HEK293 (cell line): Measurements from ENCODE around the gene NGB.

Experiments
- GLI4 ChIP-seq: fragments of 450-650 bp; formaldehyde crosslinking; IDR thresholded peaks from 2 replicates; pipeline ENCODE4 v1.5.1; 2016; ENCODE audit warnings: missing biosample characterization, missing genetic modification characterization
- GLIS2 ChIP-seq: fragments of 450-650 bp; formaldehyde crosslinking; IDR thresholded peaks from 2 replicates; pipeline ENCODE4 v1.5.1; 2016; ENCODE audit warnings: missing biosample characterization, missing genetic modification characterization
- OVOL3 ChIP-seq: fragments of 450-650 bp; formaldehyde crosslinking; IDR thresholded peaks from 2 replicates; pipeline ENCODE4 v1.5.1; 2016; ENCODE audit warnings: missing biosample characterization, missing genetic modification characterization
- SCRT2 ChIP-seq: fragments of 450-650 bp; formaldehyde crosslinking; IDR thresholded peaks from 2 replicates; pipeline ENCODE4 v1.5.1; 2016; ENCODE audit warnings: missing biosample characterization, missing genetic modification characterization
- SP7 ChIP-seq: fragments of 450-650 bp; formaldehyde crosslinking; IDR thresholded peaks from 2 replicates; pipeline ENCODE4 v1.5.1; 2016; ENCODE audit warnings: missing biosample characterization, missing genetic modification characterization
- WT1 ChIP-seq: fragments of 450-650 bp; formaldehyde crosslinking; IDR thresholded peaks from 2 replicates; pipeline ENCODE4 v1.5.1; 2016; ENCODE audit warnings: missing biosample characterization, missing genetic modification characterization
- ZFP41 ChIP-seq: fragments of 450-650 bp; formaldehyde crosslinking; IDR thresholded peaks from 2 replicates; pipeline ENCODE4 v1.5.1; 2016; ENCODE audit warnings: missing biosample characterization, missing genetic modification characterization, borderline replicate concordance
- ZIC2 ChIP-seq: fragments of 450-650 bp; formaldehyde crosslinking; IDR thresholded peaks from 2 replicates; pipeline ENCODE4 v1.5.1; 2016; ENCODE audit warnings: missing biosample characterization, missing genetic modification characterization
- ZNF10 ChIP-seq: fragments of 450-650 bp; formaldehyde crosslinking; IDR thresholded peaks from 2 replicates; pipeline ENCODE4 v1.5.1; 2017; ENCODE audit warnings: missing biosample characterization, missing genetic modification characterization
- ZNF114 ChIP-seq: fragments of 450-650 bp; formaldehyde crosslinking; IDR thresholded peaks from 2 replicates; pipeline ENCODE4 v1.5.0; 2017; ENCODE audit warnings: missing biosample characterization, missing genetic modification characterization
- ZNF138 ChIP-seq: fragments of 450-650 bp; formaldehyde crosslinking; IDR thresholded peaks from 2 replicates; pipeline ENCODE4 v1.5.1; 2016; ENCODE audit warnings: missing biosample characterization, missing genetic modification characterization, borderline replicate concordance
- ZNF140 ChIP-seq: fragments of 450-650 bp; formaldehyde crosslinking; IDR thresholded peaks from 2 replicates; pipeline ENCODE4 v1.5.1; 2016; ENCODE audit warnings: missing biosample characterization, missing genetic modification characterization
- ZNF155 ChIP-seq: fragments of 450-650 bp; formaldehyde crosslinking; IDR thresholded peaks from 2 replicates; pipeline ENCODE4 v1.5.1; 2016; ENCODE audit warnings: missing biosample characterization, missing genetic modification characterization
- ZNF221 ChIP-seq: fragments of 450-650 bp; formaldehyde crosslinking; IDR thresholded peaks from 2 replicates; pipeline ENCODE4 v1.5.1; 2017; ENCODE audit warnings: missing biosample characterization, missing genetic modification characterization, borderline replicate concordance
- ZNF311 ChIP-seq: fragments of 450-650 bp; formaldehyde crosslinking; IDR thresholded peaks from 2 replicates; pipeline ENCODE4 v1.5.1; 2017; ENCODE audit warnings: missing biosample characterization, missing genetic modification characterization, borderline replicate concordance
- ZNF391 ChIP-seq: fragments of 450-650 bp; formaldehyde crosslinking; IDR thresholded peaks from 2 replicates; pipeline ENCODE4 v1.5.1; 2016; ENCODE audit warnings: low read depth, missing biosample characterization, missing genetic modification characterization, borderline replicate concordance
- ZNF423 ChIP-seq: fragments of 450-650 bp; formaldehyde crosslinking; IDR thresholded peaks from 2 replicates; pipeline ENCODE4 v1.5.1; 2016; ENCODE audit warnings: missing biosample characterization, missing genetic modification characterization
- ZNF426 ChIP-seq: fragments of 450-650 bp; formaldehyde crosslinking; IDR thresholded peaks from 2 replicates; pipeline ENCODE4 v1.5.1; 2017; ENCODE audit warnings: missing biosample characterization, missing genetic modification characterization, mild to moderate bottlenecking, inconsistent platforms, moderate library complexity
- ZNF658 ChIP-seq: fragments of 450-650 bp; formaldehyde crosslinking; IDR thresholded peaks from 2 replicates; pipeline ENCODE4; 2016; ENCODE audit warnings: missing biosample characterization, missing genetic modification characterization
- ZNF660 ChIP-seq: fragments of 450-650 bp; IDR thresholded peaks from 2 replicates; pipeline ENCODE4 v1.5.1; 2018; ENCODE audit warnings: missing biosample characterization, mild to moderate bottlenecking, missing genetic modification characterization
- ZSCAN30 ChIP-seq: fragments of 450-650 bp; IDR thresholded peaks from 2 replicates; pipeline ENCODE4 v1.5.1; 2018; ENCODE audit warnings: missing biosample characterization, mild to moderate bottlenecking, missing genetic modification characterization, moderate library complexity
- TF ChIP-seq, protein P1 (sequence below): fragments of 450-650 bp; formaldehyde crosslinking; IDR thresholded peaks from 2 replicates; pipeline ENCODE4 v1.5.1; 2016; ENCODE audit warnings: missing biosample characterization, missing genetic modification characterization
- TF ChIP-seq, protein P2 (sequence below): fragments of 450-650 bp; formaldehyde crosslinking; conservative IDR thresholded peaks from 2 replicates; pipeline ENCODE4 v1.5.1; 2016; ENCODE audit warnings: low read depth, missing biosample characterization, missing genetic modification characterization
- TF ChIP-seq, protein P3 (sequence below): fragments of 450-650 bp; formaldehyde crosslinking; IDR thresholded peaks from 2 replicates; pipeline ENCODE4 v1.5.1; 2016; ENCODE audit warnings: missing biosample characterization, missing genetic modification characterization, low read depth
- TF ChIP-seq, protein P4 (sequence below): fragments of 450-650 bp; formaldehyde crosslinking; IDR thresholded peaks from 2 replicates; pipeline ENCODE4 v1.5.1; 2017; ENCODE audit warnings: missing biosample characterization, missing genetic modification characterization
- TF ChIP-seq, protein P5 (sequence below): fragments of 450-650 bp; formaldehyde crosslinking; IDR thresholded peaks from 2 replicates; pipeline ENCODE4 v1.5.1; 2016; ENCODE audit warnings: missing biosample characterization, missing genetic modification characterization
- TF ChIP-seq, protein P6 (sequence below): fragments of 450-650 bp; formaldehyde crosslinking; IDR thresholded peaks from 2 replicates; pipeline ENCODE4 v1.5.1; 2016; ENCODE audit warnings: missing biosample characterization, missing genetic modification characterization

The NGB gene

DNA sequence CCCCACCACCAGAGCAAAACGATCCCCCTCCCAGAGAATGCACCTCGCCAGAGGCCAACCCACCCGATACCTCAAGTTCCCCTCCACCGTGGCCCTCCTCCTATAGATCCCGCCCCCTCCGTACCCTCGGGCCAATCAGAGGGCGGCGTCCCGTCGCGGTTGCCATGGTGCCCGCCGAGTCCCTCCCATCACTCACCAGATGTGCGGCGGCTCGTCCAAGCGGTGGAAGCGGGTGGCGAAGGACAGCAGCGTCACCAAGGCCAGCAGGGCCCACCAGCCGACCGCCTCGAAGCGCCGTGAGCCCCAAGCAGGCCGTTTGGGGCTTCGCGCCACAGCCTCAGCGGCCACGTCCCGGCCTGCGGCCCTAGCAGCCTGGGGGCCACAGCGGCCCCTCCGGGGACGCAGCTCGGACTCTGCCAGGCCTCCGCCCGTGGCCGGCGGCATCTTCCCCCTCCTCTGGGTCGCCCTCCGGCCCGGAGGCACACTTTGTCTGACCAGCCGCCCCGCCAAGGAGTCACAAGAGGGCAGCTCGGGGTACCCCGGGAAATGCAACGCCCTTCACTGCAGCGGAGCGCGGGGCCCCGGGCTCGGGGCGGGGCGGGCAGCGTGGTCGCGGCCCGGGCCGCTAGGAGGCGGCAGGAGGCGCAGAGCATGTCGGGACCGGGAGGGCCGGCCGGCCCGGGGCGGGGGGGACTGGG lies 49.4 kb upstream of the NGB start, which contains the start of gene POMT2 (continued):
- peak; percentile 86 for TF ChIP-seq ZSCAN30 (tag by site-specific recombination)
- TF ChIP-seq, protein P1, sequence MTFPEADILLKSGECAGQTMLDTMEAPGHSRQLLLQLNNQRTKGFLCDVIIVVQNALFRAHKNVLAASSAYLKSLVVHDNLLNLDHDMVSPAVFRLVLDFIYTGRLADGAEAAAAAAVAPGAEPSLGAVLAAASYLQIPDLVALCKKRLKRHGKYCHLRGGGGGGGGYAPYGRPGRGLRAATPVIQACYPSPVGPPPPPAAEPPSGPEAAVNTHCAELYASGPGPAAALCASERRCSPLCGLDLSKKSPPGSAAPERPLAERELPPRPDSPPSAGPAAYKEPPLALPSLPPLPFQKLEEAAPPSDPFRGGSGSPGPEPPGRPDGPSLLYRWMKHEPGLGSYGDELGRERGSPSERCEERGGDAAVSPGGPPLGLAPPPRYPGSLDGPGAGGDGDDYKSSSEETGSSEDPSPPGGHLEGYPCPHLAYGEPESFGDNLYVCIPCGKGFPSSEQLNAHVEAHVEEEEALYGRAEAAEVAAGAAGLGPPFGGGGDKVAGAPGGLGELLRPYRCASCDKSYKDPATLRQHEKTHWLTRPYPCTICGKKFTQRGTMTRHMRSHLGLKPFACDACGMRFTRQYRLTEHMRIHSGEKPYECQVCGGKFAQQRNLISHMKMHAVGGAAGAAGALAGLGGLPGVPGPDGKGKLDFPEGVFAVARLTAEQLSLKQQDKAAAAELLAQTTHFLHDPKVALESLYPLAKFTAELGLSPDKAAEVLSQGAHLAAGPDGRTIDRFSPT, result peak; percentile 37; the same call in 1 of the 2 replicates
- no peak for TF ChIP-seq ZNF423 (tag by site-specific recombination)
- TF ChIP-seq SP7 (tag by site-specific recombination), result peak; percentile 9; the same call in 1 of the 2 replicates
- TF ChIP-seq, protein P2, sequence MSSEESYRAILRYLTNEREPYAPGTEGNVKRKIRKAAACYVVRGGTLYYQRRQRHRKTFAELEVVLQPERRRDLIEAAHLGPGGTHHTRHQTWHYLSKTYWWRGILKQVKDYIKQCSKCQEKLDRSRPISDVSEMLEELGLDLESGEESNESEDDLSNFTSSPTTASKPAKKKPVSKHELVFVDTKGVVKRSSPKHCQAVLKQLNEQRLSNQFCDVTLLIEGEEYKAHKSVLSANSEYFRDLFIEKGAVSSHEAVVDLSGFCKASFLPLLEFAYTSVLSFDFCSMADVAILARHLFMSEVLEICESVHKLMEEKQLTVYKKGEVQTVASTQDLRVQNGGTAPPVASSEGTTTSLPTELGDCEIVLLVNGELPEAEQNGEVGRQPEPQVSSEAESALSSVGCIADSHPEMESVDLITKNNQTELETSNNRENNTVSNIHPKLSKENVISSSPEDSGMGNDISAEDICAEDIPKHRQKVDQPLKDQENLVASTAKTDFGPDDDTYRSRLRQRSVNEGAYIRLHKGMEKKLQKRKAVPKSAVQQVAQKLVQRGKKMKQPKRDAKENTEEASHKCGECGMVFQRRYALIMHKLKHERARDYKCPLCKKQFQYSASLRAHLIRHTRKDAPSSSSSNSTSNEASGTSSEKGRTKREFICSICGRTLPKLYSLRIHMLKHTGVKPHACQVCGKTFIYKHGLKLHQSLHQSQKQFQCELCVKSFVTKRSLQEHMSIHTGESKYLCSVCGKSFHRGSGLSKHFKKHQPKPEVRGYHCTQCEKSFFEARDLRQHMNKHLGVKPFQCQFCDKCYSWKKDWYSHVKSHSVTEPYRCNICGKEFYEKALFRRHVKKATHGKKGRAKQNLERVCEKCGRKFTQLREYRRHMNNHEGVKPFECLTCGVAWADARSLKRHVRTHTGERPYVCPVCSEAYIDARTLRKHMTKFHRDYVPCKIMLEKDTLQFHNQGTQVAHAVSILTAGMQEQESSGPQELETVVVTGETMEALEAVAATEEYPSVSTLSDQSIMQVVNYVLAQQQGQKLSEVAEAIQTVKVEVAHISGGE (tag by site-specific recombination), result no peak
- TF ChIP-seq ZNF138 (tag by site-specific recombination), result no peak
- no peak for TF ChIP-seq ZNF114 (tag by site-specific recombination)
- no peak for TF ChIP-seq ZNF221
- no peak for TF ChIP-seq ZNF426 (tag by site-specific recombination)
- TF ChIP-seq ZIC2 (tag by site-specific recombination), result 0 out of 2 replicates have a peak, but pooled peaks have one; percentile 10
- 0 out of 2 replicates have a peak, but pooled peaks have one; percentile 15 for TF ChIP-seq ZNF660 (tag by site-specific recombination)
- TF ChIP-seq ZNF10 (tag by site-specific recombination), result peak; percentile 57
- TF ChIP-seq GLIS2 (tag by site-specific recombination), result peak; percentile 40
- TF ChIP-seq, protein P3, sequence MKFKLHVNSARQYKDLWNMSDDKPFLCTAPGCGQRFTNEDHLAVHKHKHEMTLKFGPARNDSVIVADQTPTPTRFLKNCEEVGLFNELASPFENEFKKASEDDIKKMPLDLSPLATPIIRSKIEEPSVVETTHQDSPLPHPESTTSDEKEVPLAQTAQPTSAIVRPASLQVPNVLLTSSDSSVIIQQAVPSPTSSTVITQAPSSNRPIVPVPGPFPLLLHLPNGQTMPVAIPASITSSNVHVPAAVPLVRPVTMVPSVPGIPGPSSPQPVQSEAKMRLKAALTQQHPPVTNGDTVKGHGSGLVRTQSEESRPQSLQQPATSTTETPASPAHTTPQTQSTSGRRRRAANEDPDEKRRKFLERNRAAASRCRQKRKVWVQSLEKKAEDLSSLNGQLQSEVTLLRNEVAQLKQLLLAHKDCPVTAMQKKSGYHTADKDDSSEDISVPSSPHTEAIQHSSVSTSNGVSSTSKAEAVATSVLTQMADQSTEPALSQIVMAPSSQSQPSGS (tag by site-specific recombination), result no peak
- TF ChIP-seq OVOL3 (tag by site-specific recombination), result 0 out of 2 replicates have a peak, but pooled peaks have one; percentile 41
- 0 out of 2 replicates have a peak, but pooled peaks have one; percentile 37 for TF ChIP-seq ZNF391 (tag by site-specific recombination)
- no peak for TF ChIP-seq ZNF140
- TF ChIP-seq, protein P4, sequence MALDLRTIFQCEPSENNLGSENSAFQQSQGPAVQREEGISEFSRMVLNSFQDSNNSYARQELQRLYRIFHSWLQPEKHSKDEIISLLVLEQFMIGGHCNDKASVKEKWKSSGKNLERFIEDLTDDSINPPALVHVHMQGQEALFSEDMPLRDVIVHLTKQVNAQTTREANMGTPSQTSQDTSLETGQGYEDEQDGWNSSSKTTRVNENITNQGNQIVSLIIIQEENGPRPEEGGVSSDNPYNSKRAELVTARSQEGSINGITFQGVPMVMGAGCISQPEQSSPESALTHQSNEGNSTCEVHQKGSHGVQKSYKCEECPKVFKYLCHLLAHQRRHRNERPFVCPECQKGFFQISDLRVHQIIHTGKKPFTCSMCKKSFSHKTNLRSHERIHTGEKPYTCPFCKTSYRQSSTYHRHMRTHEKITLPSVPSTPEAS, result no peak
- TF ChIP-seq WT1, result no peak
- no peak for TF ChIP-seq ZFP41 (tag by site-specific recombination)
- no peak for TF ChIP-seq ZNF658 (tag by site-specific recombination)
- TF ChIP-seq, protein P5, sequence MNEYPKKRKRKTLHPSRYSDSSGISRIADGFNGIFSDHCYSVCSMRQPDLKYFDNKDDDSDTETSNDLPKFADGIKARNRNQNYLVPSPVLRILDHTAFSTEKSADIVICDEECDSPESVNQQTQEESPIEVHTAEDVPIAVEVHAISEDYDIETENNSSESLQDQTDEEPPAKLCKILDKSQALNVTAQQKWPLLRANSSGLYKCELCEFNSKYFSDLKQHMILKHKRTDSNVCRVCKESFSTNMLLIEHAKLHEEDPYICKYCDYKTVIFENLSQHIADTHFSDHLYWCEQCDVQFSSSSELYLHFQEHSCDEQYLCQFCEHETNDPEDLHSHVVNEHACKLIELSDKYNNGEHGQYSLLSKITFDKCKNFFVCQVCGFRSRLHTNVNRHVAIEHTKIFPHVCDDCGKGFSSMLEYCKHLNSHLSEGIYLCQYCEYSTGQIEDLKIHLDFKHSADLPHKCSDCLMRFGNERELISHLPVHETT (tag by site-specific recombination), result no peak
- TF ChIP-seq ZNF311, result no peak
- TF ChIP-seq GLI4 (tag by site-specific recombination), result no peak
- no peak for TF ChIP-seq ZNF155
- TF ChIP-seq, protein P6, sequence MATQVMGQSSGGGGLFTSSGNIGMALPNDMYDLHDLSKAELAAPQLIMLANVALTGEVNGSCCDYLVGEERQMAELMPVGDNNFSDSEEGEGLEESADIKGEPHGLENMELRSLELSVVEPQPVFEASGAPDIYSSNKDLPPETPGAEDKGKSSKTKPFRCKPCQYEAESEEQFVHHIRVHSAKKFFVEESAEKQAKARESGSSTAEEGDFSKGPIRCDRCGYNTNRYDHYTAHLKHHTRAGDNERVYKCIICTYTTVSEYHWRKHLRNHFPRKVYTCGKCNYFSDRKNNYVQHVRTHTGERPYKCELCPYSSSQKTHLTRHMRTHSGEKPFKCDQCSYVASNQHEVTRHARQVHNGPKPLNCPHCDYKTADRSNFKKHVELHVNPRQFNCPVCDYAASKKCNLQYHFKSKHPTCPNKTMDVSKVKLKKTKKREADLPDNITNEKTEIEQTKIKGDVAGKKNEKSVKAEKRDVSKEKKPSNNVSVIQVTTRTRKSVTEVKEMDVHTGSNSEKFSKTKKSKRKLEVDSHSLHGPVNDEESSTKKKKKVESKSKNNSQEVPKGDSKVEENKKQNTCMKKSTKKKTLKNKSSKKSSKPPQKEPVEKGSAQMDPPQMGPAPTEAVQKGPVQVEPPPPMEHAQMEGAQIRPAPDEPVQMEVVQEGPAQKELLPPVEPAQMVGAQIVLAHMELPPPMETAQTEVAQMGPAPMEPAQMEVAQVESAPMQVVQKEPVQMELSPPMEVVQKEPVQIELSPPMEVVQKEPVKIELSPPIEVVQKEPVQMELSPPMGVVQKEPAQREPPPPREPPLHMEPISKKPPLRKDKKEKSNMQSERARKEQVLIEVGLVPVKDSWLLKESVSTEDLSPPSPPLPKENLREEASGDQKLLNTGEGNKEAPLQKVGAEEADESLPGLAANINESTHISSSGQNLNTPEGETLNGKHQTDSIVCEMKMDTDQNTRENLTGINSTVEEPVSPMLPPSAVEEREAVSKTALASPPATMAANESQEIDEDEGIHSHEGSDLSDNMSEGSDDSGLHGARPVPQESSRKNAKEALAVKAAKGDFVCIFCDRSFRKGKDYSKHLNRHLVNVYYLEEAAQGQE, result no peak; the same call in 1 of the 2 replicates
- no peak for TF ChIP-seq SCRT2 (tag by site-specific recombination)
